GM23248 (cell line): ENCODE results near the gene KIAA1671.

ENCODE experiments used
- EZH2 ChIP-seq: fragments of 200-600 bp; sonication (generic); IDR thresholded peaks from 2 replicates; pipeline ENCODE4 v1.6.1; 2018; ENCODE audit warnings: antibody characterized with exemption, mild to moderate bottlenecking; ENCODE audit not compliant: insufficient read depth, poor library complexity, severe bottlenecking
- EZH2phosphoT487 ChIP-seq: fragments of 200-600 bp; sonication (generic); IDR thresholded peaks from 2 replicates; pipeline ENCODE4 v1.6.1; 2018; ENCODE audit warnings: antibody characterized with exemption, moderate library complexity, mild to moderate bottlenecking, low read depth; ENCODE audit not compliant: insufficient read depth

DNA sequence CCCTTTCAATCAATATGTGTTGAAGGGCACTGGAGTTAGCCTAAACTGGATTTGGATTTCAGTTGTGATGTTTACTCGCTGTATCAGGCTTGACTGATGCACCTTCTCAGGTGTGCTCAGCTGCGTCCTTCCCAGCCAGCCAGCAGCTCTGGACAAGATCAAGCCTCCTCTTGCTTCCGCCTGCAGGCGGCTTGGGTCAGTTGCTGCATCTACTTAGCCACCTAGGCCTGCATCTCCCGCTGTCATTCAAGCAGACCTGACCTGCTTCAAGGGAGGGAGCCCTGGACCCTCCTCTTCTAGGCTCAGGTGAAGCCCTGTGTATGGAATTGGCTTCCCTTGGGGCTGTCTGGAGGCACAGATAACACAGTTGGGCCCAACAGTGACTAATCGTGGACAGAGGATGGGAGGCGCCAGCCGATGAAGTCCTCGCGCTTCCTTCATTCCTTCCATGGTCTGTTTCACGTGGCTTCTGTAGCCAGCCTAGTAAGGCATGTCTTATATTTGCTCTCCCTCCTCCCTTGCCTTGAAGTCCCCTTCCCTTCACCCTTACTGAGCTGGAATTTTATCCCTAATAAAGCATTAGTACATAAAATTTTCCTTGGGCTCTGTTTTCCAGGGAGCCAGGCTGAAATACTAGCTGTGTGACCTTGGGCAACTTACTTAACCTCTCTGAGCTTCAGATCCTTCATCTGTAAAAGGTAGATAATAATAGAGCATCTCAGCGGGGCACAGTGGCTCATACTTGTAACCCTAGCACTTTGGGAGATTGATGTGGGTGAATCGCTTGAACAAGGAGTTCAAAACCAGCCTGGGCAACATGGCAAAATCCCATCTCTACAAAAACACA is 3.9 kb upstream of the KIAA1671 start:
- TF ChIP-seq EZH2 (no peak), EZH2phosphoT487 (no peak)
